ENCODE results near the gene LHFPL3.
A peak's percentile ranks its signal among the peaks of the same experiment; 100 is the strongest.

The LHFPL3 gene

GRCh38 chr7:104938741-104939390, 610.5 kb downstream of the LHFPL3 start:
- H3K27ac ChIP-seq = no peak overlapping the region
- no peak for TF ChIP-seq CTCF (conservative IDR thresholded peaks at IDR 0.05)

GRCh38 chr7:104940023-104940710, 611.8 kb downstream of the LHFPL3 start:
- H3K27ac ChIP-seq = no peak overlapping the region
- TF ChIP-seq CTCF (conservative IDR thresholded peaks at IDR 0.05) = no peak

- peak overlapping the region; percentile 68 for H3K27ac ChIP-seq
- no peak for TF ChIP-seq CTCF (conservative IDR thresholded peaks at IDR 0.05)
Observed at GRCh38 chr7:104943502-104944343, 615.3 kb downstream of the LHFPL3 start.

- H3K27ac ChIP-seq = peak overlapping the region; percentile 68; the same call in 1 of the 2 replicates
- no peak for TF ChIP-seq CTCF (conservative IDR thresholded peaks at IDR 0.05)
Observed at GRCh38 chr7:104945599-104945956, 617.2 kb downstream of the LHFPL3 start.

GRCh38 chr7:104946338-104946737, 617.9 kb downstream of the LHFPL3 start:
- no peak overlapping the region for H3K27ac ChIP-seq
- no peak for TF ChIP-seq CTCF (conservative IDR thresholded peaks at IDR 0.05)

- TF ChIP-seq CTCF (conservative IDR thresholded peaks at IDR 0.05) = no peak
- H3K27ac ChIP-seq = no peak overlapping the region
Observed at GRCh38 chr7:104950006-104950405, 621.6 kb downstream of the LHFPL3 start.

GRCh38 chr7:104950754-104951153, 622.4 kb downstream of the LHFPL3 start:
- TF ChIP-seq CTCF (conservative IDR thresholded peaks at IDR 0.05) = no peak
- H3K27ac ChIP-seq = no peak overlapping the region

Measured in VCaP (cell line).